K562 (cell line): Measurements from ENCODE around the gene ATXN10. TPM values are rescaled to one million over a fixed set of nuclear protein-coding genes. Genes with fewer than 3 reads are reported as not detected.

ENCODE experiments used
- ATAC-seq: fragments of 200-7000 bp; cut with Tn5 transposase; 3 replicates; pipeline ENCODE4 v1.9.1; 2020; ENCODE audit warnings: moderate library complexity
- BruUV-seq: library from RNA; stranded (reverse); fragments of 400-500 nt; replicated peaks from 2 replicates; lab custom pipeline; 2021; lab: Mats Ljungman, UMichigan
- CTCF ChIA-PET: fragments of 300-600 bp; formaldehyde crosslinking; extraction: SDS; loops from one replicate; lab custom pipeline; 2021; ENCODE audit warnings: low intra/inter-chr PET ratio; lab: Yijun Ruan, JAX
- POLR2A ChIA-PET: fragments of 300-600, 350-650 bp; sonication (Branson Sonifier 250); formaldehyde crosslinking; extraction: SDS; loops from one replicate; lab custom pipeline; 2021; ENCODE audit warnings: antibody characterized with exemption, inconsistent platforms; lab: Yijun Ruan, JAX
- DNase-seq, 4 experiments: peaks; one replicate each; pipeline versions ENCODE4 v3.0.0 to v3.0.0-alpha.2; 2011 to 2018; ENCODE audit warnings: low spot score in 3 of 4, mixed read lengths in 3 of 4; ENCODE audit errors: extremely low read depth in 1 of 4
- FAIRE-seq: peaks from 2 replicates; lab custom pipeline; 2011; peaks lifted over from hg19 to GRCh38; lab: Jason Lieb, UNC
- H2AFZ ChIP-seq: 2 replicates; pipeline ENCODE4 v1.6.0; 2011; ENCODE audit warnings: low read depth, low read length, control low read depth, inconsistent platforms
- H3K27ac ChIP-seq: fragments of 200-600 bp; 3 replicates; pipeline ENCODE4 v1.8.0; 2011; ENCODE audit warnings: low read depth, mild to moderate bottlenecking, control low read depth, inconsistent platforms, low read length, moderate library complexity, mixed read lengths; ENCODE audit errors: extremely low read depth
- H3K27me3 ChIP-seq, 2 experiments: fragments of 300-600 bp in 1 of 2; 2 replicates in 1 of 2; 3 replicates in 1 of 2; pipeline versions ENCODE4 v1.6.0 to v1.8.0; 2011; ENCODE audit warnings: inconsistent platforms in 2 of 2, low read length in 2 of 2, mild to moderate bottlenecking in 1 of 2, mixed read lengths in 1 of 2, moderate library complexity in 1 of 2; ENCODE audit not compliant: control insufficient read depth in 2 of 2, insufficient read depth in 2 of 2
- H3K36me3 ChIP-seq: fragments of 300-600 bp; 3 replicates; pipeline ENCODE4 v1.8.0; 2011; ENCODE audit warnings: mild to moderate bottlenecking, low read length, inconsistent platforms; ENCODE audit not compliant: control insufficient read depth, insufficient read depth
- H3K4me1 ChIP-seq, 2 experiments: fragments of 200-600 bp in 1 of 2; replicated peaks in 1 of 2; 2 replicates in 1 of 2; 3 replicates in 1 of 2; pipeline versions ENCODE4 v1.5.1 to v1.8.0; 2011; ENCODE audit warnings: inconsistent platforms in 2 of 2, low read length in 2 of 2, mild to moderate bottlenecking in 1 of 2, mixed read lengths in 1 of 2, moderate library complexity in 1 of 2; ENCODE audit not compliant: control insufficient read depth in 2 of 2, insufficient read depth in 2 of 2
- H3K4me2 ChIP-seq: 2 replicates; pipeline ENCODE4 v1.6.1; 2011; ENCODE audit warnings: low read length, control low read depth, inconsistent platforms, mixed read lengths; ENCODE audit not compliant: insufficient read depth
- H3K4me3 ChIP-seq: fragments of 200-600 bp; sonication (generic), shearing (Covaris generic); 2 replicates; pipeline ENCODE4 v1.5.1; 2016; ENCODE audit warnings: control low read depth, inconsistent platforms
- H3K79me2 ChIP-seq: fragments of 200-600 bp; 3 replicates; pipeline ENCODE4 v1.8.0; 2011; ENCODE audit warnings: low read length, inconsistent platforms; ENCODE audit not compliant: control insufficient read depth, insufficient read depth
- H3K9ac ChIP-seq, 2 experiments: 2 replicates each; pipeline versions ENCODE4 v1.6.0 to v1.6.1; 2011; ENCODE audit warnings: low read depth in 2 of 2, low read length in 2 of 2, control low read depth in 1 of 2, inconsistent platforms in 1 of 2, mild to moderate bottlenecking in 1 of 2, mixed read lengths in 1 of 2; ENCODE audit not compliant: insufficient read depth in 1 of 2
- H3K9me1 ChIP-seq: one replicate; pipeline ENCODE4 v1.6.0; 2011; ENCODE audit warnings: inconsistent platforms, mild to moderate bottlenecking, low read length, moderate library complexity; ENCODE audit not compliant: control insufficient read depth, insufficient read depth
- H3K9me3 ChIP-seq: replicated peaks from 2 replicates; pipeline ENCODE4 v1.5.1; 2011; ENCODE audit warnings: low read depth, low read length, inconsistent platforms; ENCODE audit not compliant: control insufficient read depth, insufficient read depth
- H4K20me1 ChIP-seq: replicated peaks from 2 replicates; pipeline ENCODE4 v1.6.1; 2011; ENCODE audit warnings: low read length, inconsistent platforms, mixed read lengths; ENCODE audit not compliant: control insufficient read depth, insufficient read depth
- BCL6 ChIP-seq: fragments of 250-450 bp; sonication (Bioruptor Pico); IDR thresholded peaks from 2 replicates; pipeline ENCODE4 v1.4.0; 2020
- ETV6 ChIP-seq, 3 experiments: fragments of 150-350 bp in 1 of 3; sonication (generic) in 1 of 3; formaldehyde crosslinking in 1 of 3; IDR thresholded peaks; 2 replicates each; pipeline versions ENCODE4 v1.6.1 to v1.8.0; 2014 to 2022; ENCODE audit warnings: borderline replicate concordance in 2 of 3, low read depth in 2 of 3, antibody characterized with exemption in 1 of 3, low read length in 1 of 3, mild to moderate bottlenecking in 1 of 3, missing genetic modification reagents in 1 of 3
- JUND ChIP-seq, 2 experiments: IDR thresholded peaks; 2 replicates in 1 of 2; 3 replicates in 1 of 2; pipeline ENCODE4 v1.6.1; 2011; ENCODE audit warnings: borderline replicate concordance in 2 of 2, low read depth in 2 of 2, low read length in 2 of 2, improper control_type of control experiment in 1 of 2, missing biosample characterization in 1 of 2, missing genetic modification characterization in 1 of 2, missing genetic modification reagents in 1 of 2
- MEF2A ChIP-seq: IDR thresholded peaks from 2 replicates; pipeline ENCODE4 v1.6.1; 2011; ENCODE audit warnings: low read depth, mild to moderate bottlenecking, low read length, moderate library complexity; ENCODE audit not compliant: control insufficient read depth
- NELFE ChIP-seq: IDR thresholded peaks from 2 replicates; pipeline ENCODE4 v1.6.1; 2011; ENCODE audit warnings: mild to moderate bottlenecking; ENCODE audit not compliant: insufficient read depth, insufficient read length
- POLR2H ChIP-seq: IDR thresholded peaks from 2 replicates; pipeline ENCODE4 v1.6.1; 2016; ENCODE audit warnings: missing genetic modification characterization, low read depth, mild to moderate bottlenecking, control low read depth, missing compliant biosample characterization, moderate library complexity
- PURB ChIP-seq: sonication (generic); formaldehyde crosslinking; IDR thresholded peaks from 2 replicates; pipeline ENCODE4 v1.9.0; 2021; ENCODE audit warnings: low read depth, mild to moderate bottlenecking, missing genetic modification reagents
- TRIM24 ChIP-seq, 2 experiments: fragments of 450-650 bp; IDR thresholded peaks; 2 replicates each; pipeline ENCODE4 v1.6.1; 2016
- UBTF ChIP-seq, 2 experiments: IDR thresholded peaks; 2 replicates each; pipeline ENCODE4 v1.6.1; 2012; ENCODE audit warnings: improper control_type of control experiment in 2 of 2, low read depth in 2 of 2, low read length in 2 of 2, borderline replicate concordance in 1 of 2
- WGBS: fragments of 100-300 bp; shearing (Covaris generic); methylation state at CpG from one replicate; pipeline ENCODE4 v1.1.6; 2016; ENCODE audit warnings: low coverage, mixed read lengths; ENCODE audit not compliant: insufficient coverage; ENCODE audit errors: missing lambda C conversion rate; 5-methylcytosine and 5-hydroxymethylcytosine counted together
- in situ Hi-C: fragments of 300-500 bp; cut with MboI; formaldehyde crosslinking; loops from 4 replicates; pipeline ENCODE4 v1.15.0; 2018; ENCODE audit warnings: inconsistent platforms, mixed read lengths
- intact Hi-C: fragments of 100-400 bp; cut with micrococcal nuclease; formaldehyde crosslinking; loops from 2 replicates; pipeline ENCODE4 v1.14.2; 2022
- polyA plus RNA-seq, 8 experiments: library from polyadenylated mRNA; depleted of rRNA in 4 of 8; stranded (reverse) in 5 of 8; unstranded in 3 of 8; fragments of >200 nt; fragmentation: Nextera tagmentation in 2 of 8; fragmentation: Illumina TruSeq in 1 of 8; extraction: Ambion mirVana in 2 of 8; extraction: Trizol in 1 of 8; gene quantifications; 2 replicates each; pipeline versions ENCODE4 v1.2.1 to v1.2.3, GENCODE V29; 2011 to 2014; ENCODE audit warnings: inconsistent platforms in 1 of 8, missing spikeins in 1 of 8
- total RNA-seq, 7 experiments: library from RNA; depleted of rRNA in 6 of 7; stranded (reverse); fragments of >200 nt in 6 of 7; fragmentation: Illumina TruSeq in 2 of 7; extraction: Trizol in 2 of 7; gene quantifications; 2 replicates each; pipeline versions ENCODE4 v1.2.1 to v1.2.3, GENCODE V29; 2011 to 2021; ENCODE audit warnings: low replicate concordance in 1 of 7

Gene ATXN10
- total and polyA plus RNA-seq, 9 of the 15 experiments (the other 6 are each of a cell fraction or from before 2014, with no cell fraction given): 11.5 to 190 (median 33.6) TPM

- TF ChIP-seq UBTF (IDR thresholded peaks at IDR 0.05; ENCODE audit: borderline replicate concordance in 1 of 2, low read depth in 2 of 2, low read length in 2 of 2): no peak
- no peak for TF ChIP-seq TRIM24 (IDR thresholded peaks at IDR 0.05)
- no peak for TF ChIP-seq POLR2H
- TF ChIP-seq NELFE: no peak
- TF ChIP-seq PURB (CRISPR knock-in tag): no peak
These were observed 46.2 kb downstream of the ATXN10 start (continued) for GRCh38 chr22:45717789-45718188.

- no peaks in the 10 kb centered on the region for H3K27me3 ChIP-seq
- no peaks in the 10 kb centered on the region for H3K9me3 ChIP-seq
- H4K20me1 ChIP-seq: no peaks in the 10 kb centered on the region
- WGBS: 83% methylated on average over 3 of the region's 4 CpGs
- H3K79me2 ChIP-seq: no peaks in the 10 kb centered on the region
- no peaks in the 10 kb centered on the region for H3K9me1 ChIP-seq
- no TSS peak for BruUV-seq
- no peak overlapping the region for H3K4me2 ChIP-seq
- intact Hi-C loops: no loop called here
- H2AFZ ChIP-seq: no peak overlapping the region
- TF ChIP-seq JUND (IDR thresholded peaks at IDR 0.05; ENCODE audit: borderline replicate concordance, low read depth, low read length) (no peak), JUND (tag; IDR thresholded peaks at IDR 0.05; ENCODE audit: borderline replicate concordance, low read depth, low read length) (no peak), BCL6 (CRISPR knock-in tag) (no peak), ETV6 (IDR thresholded peaks at IDR 0.05; ENCODE audit: borderline replicate concordance in 1 of 2, low read depth in 2 of 2, low read length in 1 of 2) (no peak), ETV6 (CRISPR knock-in tag; IDR thresholded peaks at IDR 0.05; ENCODE audit: borderline replicate concordance) (no peak), MEF2A (no peak)
- no peak overlapping the region for H3K4me3 ChIP-seq
- ATAC-seq (no peak), FAIRE-seq (no peak), DNase-seq (no peak)
- H3K9ac ChIP-seq: no peak overlapping the region
- no peaks in the 10 kb centered on the region; a peak in 1 of 5 replicates for H3K4me1 ChIP-seq
- in situ Hi-C loops: no loop called here
- POLR2A ChIA-PET: no interaction called here
- peaks cover 25% of the 10 kb centered on the region; the same call in 2 of the 3 replicates for H3K36me3 ChIP-seq
- H3K27ac ChIP-seq: no peak overlapping the region
- CTCF ChIA-PET: no interaction called here
These were observed 46.8 kb downstream of the ATXN10 start for GRCh38 chr22:45718391-45718790.
